ENCODE data around the gene ZNF189.

ZNF189 gene

DNA sequence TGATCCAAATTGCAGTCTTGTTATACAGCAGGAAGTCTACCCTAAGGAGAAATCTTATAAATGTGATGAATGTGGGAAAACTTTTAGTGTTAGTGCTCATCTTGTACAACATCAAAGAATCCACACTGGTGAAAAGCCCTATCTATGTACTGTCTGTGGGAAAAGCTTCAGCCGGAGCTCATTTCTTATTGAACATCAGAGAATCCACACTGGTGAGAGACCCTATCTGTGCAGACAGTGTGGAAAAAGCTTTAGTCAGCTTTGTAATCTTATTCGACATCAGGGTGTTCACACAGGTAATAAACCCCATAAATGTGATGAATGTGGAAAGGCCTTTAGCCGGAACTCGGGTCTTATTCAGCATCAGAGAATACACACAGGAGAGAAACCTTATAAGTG, 10.4 kb downstream of the ZNF189 start:
- no peaks in the 10 kb centered on the region for H4K20me1 ChIP-seq (ENCODE audit: insufficient read depth, low read length, poor library complexity, severe bottlenecking)
- no peaks in the 10 kb centered on the region for H3K4me1 ChIP-seq (ENCODE audit: insufficient read depth, low read length, poor library complexity, severe bottlenecking)
- TF ChIP-seq, protein P1, sequence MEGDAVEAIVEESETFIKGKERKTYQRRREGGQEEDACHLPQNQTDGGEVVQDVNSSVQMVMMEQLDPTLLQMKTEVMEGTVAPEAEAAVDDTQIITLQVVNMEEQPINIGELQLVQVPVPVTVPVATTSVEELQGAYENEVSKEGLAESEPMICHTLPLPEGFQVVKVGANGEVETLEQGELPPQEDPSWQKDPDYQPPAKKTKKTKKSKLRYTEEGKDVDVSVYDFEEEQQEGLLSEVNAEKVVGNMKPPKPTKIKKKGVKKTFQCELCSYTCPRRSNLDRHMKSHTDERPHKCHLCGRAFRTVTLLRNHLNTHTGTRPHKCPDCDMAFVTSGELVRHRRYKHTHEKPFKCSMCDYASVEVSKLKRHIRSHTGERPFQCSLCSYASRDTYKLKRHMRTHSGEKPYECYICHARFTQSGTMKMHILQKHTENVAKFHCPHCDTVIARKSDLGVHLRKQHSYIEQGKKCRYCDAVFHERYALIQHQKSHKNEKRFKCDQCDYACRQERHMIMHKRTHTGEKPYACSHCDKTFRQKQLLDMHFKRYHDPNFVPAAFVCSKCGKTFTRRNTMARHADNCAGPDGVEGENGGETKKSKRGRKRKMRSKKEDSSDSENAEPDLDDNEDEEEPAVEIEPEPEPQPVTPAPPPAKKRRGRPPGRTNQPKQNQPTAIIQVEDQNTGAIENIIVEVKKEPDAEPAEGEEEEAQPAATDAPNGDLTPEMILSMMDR (conservative IDR thresholded peaks at IDR 0.05; ENCODE audit: low read length), result no peak
- no peak for TF ChIP-seq EZH2phosphoT487 (IDR thresholded peaks at IDR 0.05; ENCODE audit: borderline replicate concordance)
- peaks cover 25% of the 10 kb centered on the region; the same call in 1 of the 2 replicates for H3K9me3 ChIP-seq (ENCODE audit: insufficient read depth, low read depth, low read length)
- no peak overlapping the region for H3K4me2 ChIP-seq (ENCODE audit: low read depth, low read length, poor library complexity, severe bottlenecking)
- H3K4me3 ChIP-seq (ENCODE audit: low read length, poor library complexity, severe bottlenecking), result no peak overlapping the region
- no peak overlapping the region for H2AFZ ChIP-seq (ENCODE audit: low read length)
- no peaks in the 10 kb centered on the region for H3K27me3 ChIP-seq (ENCODE audit: insufficient read depth, low read length, poor library complexity, severe bottlenecking)
- H3K36me3 ChIP-seq (ENCODE audit: insufficient read depth, low read length), result peaks cover 37% of the 10 kb centered on the region
- no peak overlapping the region for H3K9ac ChIP-seq (ENCODE audit: low read depth, low read length, poor library complexity, severe bottlenecking)
- no peaks in the 10 kb centered on the region for H3K79me2 ChIP-seq (ENCODE audit: insufficient read depth, low read length)
- H3K9me2 ChIP-seq (replicated peaks; ENCODE audit: low read depth, low read length), result no peaks in the 10 kb centered on the region
- no peaks in the 10 kb centered on the region for H3F3A ChIP-seq (ENCODE audit: low read depth)

DNA sequence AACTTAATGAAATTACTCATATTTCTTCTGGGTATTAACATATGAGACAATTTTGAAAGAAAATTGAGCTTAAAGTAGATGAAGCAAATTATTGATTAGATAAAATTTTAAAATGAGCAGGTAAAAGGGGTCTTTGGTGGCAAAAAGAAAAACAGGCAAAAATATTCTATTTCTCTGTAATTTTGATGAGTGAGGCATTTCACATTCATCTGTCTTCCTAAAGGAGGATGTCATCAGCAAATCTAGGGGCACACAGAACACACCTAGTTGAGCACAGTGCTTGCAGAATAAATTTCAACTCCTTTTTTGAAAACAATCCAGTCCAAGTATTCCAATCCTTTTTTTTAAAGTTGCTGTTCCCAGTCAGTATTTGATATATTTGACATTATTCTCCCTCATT, 16.2 kb downstream of the ZNF189 start:
- Histone ChIP-seq H3K4me3 (ENCODE audit: low read length, poor library complexity, severe bottlenecking) (no peak overlapping the region), H3K27me3 (ENCODE audit: insufficient read depth, low read length, poor library complexity, severe bottlenecking) (no peaks in the 10 kb centered on the region), H3K36me3 (ENCODE audit: insufficient read depth, low read length) (no peaks in the 10 kb centered on the region), H3K9me3 (ENCODE audit: insufficient read depth, low read depth, low read length) (no peaks in the 10 kb centered on the region), H3K79me2 (ENCODE audit: insufficient read depth, low read length) (no peaks in the 10 kb centered on the region), H4K20me1 (ENCODE audit: insufficient read depth, low read length, poor library complexity, severe bottlenecking) (no peaks in the 10 kb centered on the region), H3F3A (ENCODE audit: low read depth) (no peaks in the 10 kb centered on the region), H3K4me2 (ENCODE audit: low read depth, low read length, poor library complexity, severe bottlenecking) (no peak overlapping the region), H3K9ac (ENCODE audit: low read depth, low read length, poor library complexity, severe bottlenecking) (no peak overlapping the region), H3K4me1 (ENCODE audit: insufficient read depth, low read length, poor library complexity, severe bottlenecking) (no peaks in the 10 kb centered on the region), H2AFZ (ENCODE audit: low read length) (no peak overlapping the region), H3K9me2 (replicated peaks; ENCODE audit: low read depth, low read length) (no peaks in the 10 kb centered on the region)
- TF ChIP-seq, protein P1 (conservative IDR thresholded peaks at IDR 0.05; ENCODE audit: low read length), result no peak
- TF ChIP-seq EZH2phosphoT487 (IDR thresholded peaks at IDR 0.05; ENCODE audit: borderline replicate concordance), result no peak

DNA sequence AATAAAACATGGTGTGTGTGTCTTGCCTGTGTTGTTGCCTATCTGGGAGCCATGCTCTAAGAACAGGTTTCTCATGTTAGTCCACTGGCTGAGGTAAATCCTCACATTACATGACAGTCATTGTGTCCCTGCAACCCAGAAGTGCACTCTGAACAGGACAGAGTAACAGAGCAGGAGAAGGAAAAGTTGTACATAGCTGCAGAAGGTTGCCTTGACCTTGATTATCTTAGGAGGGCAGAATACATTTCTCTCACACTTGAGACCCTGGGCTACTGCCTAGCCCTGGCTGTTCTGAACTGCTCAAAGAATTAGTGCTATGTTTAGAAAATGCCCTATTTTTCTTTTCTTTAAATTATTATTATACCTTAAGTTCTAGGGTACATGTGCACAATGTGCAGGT, 16.9 kb downstream of the ZNF189 start:
- no peaks in the 10 kb centered on the region for H3K9me3 ChIP-seq (ENCODE audit: insufficient read depth, low read depth, low read length)

More for the DNA sequence above, 16.9 kb downstream of the ZNF189 start:
- H3K4me1 ChIP-seq (ENCODE audit: insufficient read depth, low read length, poor library complexity, severe bottlenecking), result no peaks in the 10 kb centered on the region
- no peak overlapping the region for H2AFZ ChIP-seq (ENCODE audit: low read length)
- no peak overlapping the region for H3K9ac ChIP-seq (ENCODE audit: low read depth, low read length, poor library complexity, severe bottlenecking)
- no peak overlapping the region for H3K4me2 ChIP-seq (ENCODE audit: low read depth, low read length, poor library complexity, severe bottlenecking)
- H3F3A ChIP-seq (ENCODE audit: low read depth), result no peaks in the 10 kb centered on the region
- H3K27me3 ChIP-seq (ENCODE audit: insufficient read depth, low read length, poor library complexity, severe bottlenecking), result no peaks in the 10 kb centered on the region
- H4K20me1 ChIP-seq (ENCODE audit: insufficient read depth, low read length, poor library complexity, severe bottlenecking), result no peaks in the 10 kb centered on the region
- no peak for TF ChIP-seq EZH2phosphoT487 (IDR thresholded peaks at IDR 0.05; ENCODE audit: borderline replicate concordance)
- TF ChIP-seq, protein P1 (conservative IDR thresholded peaks at IDR 0.05; ENCODE audit: low read length), result no peak
- no peaks in the 10 kb centered on the region for H3K9me2 ChIP-seq (replicated peaks; ENCODE audit: low read depth, low read length)
- H3K79me2 ChIP-seq (ENCODE audit: insufficient read depth, low read length), result no peaks in the 10 kb centered on the region
- no peaks in the 10 kb centered on the region for H3K36me3 ChIP-seq (ENCODE audit: insufficient read depth, low read length)
- H3K4me3 ChIP-seq (ENCODE audit: low read length, poor library complexity, severe bottlenecking), result no peak overlapping the region

Measured in Loucy (cell line).